GM06990 (cell line): ENCODE results near the gene DIO1.

Source experiments
- DNase-seq: peaks from one replicate; pipeline ENCODE4 v3.0.0-alpha.2; 2011; ENCODE audit not compliant: insufficient read length; ENCODE audit errors: extremely low read depth
- H3K27me3 ChIP-seq: replicated peaks from 2 replicates; pipeline ENCODE4 v1.6.0; 2011; ENCODE audit warnings: low read length; ENCODE audit not compliant: control insufficient read depth, insufficient read depth
- H3K36me3 ChIP-seq: 2 replicates; pipeline ENCODE4 v1.5.1; 2011; ENCODE audit warnings: low read length; ENCODE audit not compliant: control insufficient read depth, insufficient read depth
- H3K4me3 ChIP-seq: replicated peaks from 2 replicates; pipeline ENCODE4 v1.5.1; 2011; ENCODE audit warnings: low read depth, mild to moderate bottlenecking, control low read depth, low read length
- CTCF ChIP-seq: IDR thresholded peaks from 2 replicates; pipeline ENCODE4 v1.5.1; 2011; ENCODE audit warnings: low read length, control low read depth, mild to moderate bottlenecking, inconsistent platforms; ENCODE audit not compliant: insufficient read depth, poor library complexity, severe bottlenecking

The DIO1 gene

GRCh38 chr1:53949023-53949990 lies 55.3 kb downstream of the DIO1 start:
- no peaks in the 10 kb centered on the region for H3K27me3 ChIP-seq
- TF ChIP-seq CTCF = peak; percentile 62
- no peak for DNase-seq
- H3K36me3 ChIP-seq = peaks cover 6% of the 10 kb centered on the region
- no peak overlapping the region for H3K4me3 ChIP-seq

- Histone ChIP-seq H3K4me3 (no peak overlapping the region), H3K36me3 (peaks cover 6% of the 10 kb centered on the region), H3K27me3 (no peaks in the 10 kb centered on the region)
- no peak for DNase-seq
- TF ChIP-seq CTCF = no peak
These were observed 57.7 kb downstream of the DIO1 start for GRCh38 chr1:53951697-53952096.

- TF ChIP-seq CTCF = no peak
- H3K27me3 ChIP-seq = no peaks in the 10 kb centered on the region
- peaks cover 6% of the 10 kb centered on the region for H3K36me3 ChIP-seq
- H3K4me3 ChIP-seq = no peak overlapping the region
- no peak for DNase-seq
These were observed 60.1 kb downstream of the DIO1 start for GRCh38 chr1:53954128-53954527.

- TF ChIP-seq CTCF = no peak
- DNase-seq = no peak
- no peaks in the 10 kb centered on the region for H3K27me3 ChIP-seq
- peaks cover 12% of the 10 kb centered on the region for H3K36me3 ChIP-seq
- H3K4me3 ChIP-seq = no peak overlapping the region
These were observed 62.6 kb downstream of the DIO1 start for GRCh38 chr1:53956308-53957168.

- Histone ChIP-seq H3K27me3 (no peaks in the 10 kb centered on the region), H3K4me3 (no peak overlapping the region), H3K36me3 (peaks cover 6% of the 10 kb centered on the region)
- no peak for DNase-seq
- TF ChIP-seq CTCF = no peak
These were observed 63.3 kb downstream of the DIO1 start for GRCh38 chr1:53957194-53957818.
